Adrenal gland (tissue), 5 donors: ENCODE results near the gene RTTN.

Experiments used
- POLR2A ChIP-seq, 2 donors: fragments of 450-650 bp; IDR thresholded peaks; one replicate each; pipeline ENCODE4 v1.6.1; 2017; ENCODE audit warnings: antibody characterized with exemption in 2 of 2, mild to moderate bottlenecking in 2 of 2, moderate library complexity in 1 of 2
- TF ChIP-seq, protein P1 (sequence below), 6 experiments: fragments of 450-650 bp in 4 of 6; fragments of 200-600 bp in 2 of 6; sonication (generic) in 1 of 6; IDR thresholded peaks; 1 replicate in 5 of 6; 2 replicates in 1 of 6; pipeline versions ENCODE4 v1.5.1 to v1.8.0; 2016 to 2021; ENCODE audit warnings: antibody characterized with exemption in 6 of 6, mild to moderate bottlenecking in 2 of 6, moderate library complexity in 1 of 6
- donor health status: DM: no; HTN: no; CAD: no.

DNA sequence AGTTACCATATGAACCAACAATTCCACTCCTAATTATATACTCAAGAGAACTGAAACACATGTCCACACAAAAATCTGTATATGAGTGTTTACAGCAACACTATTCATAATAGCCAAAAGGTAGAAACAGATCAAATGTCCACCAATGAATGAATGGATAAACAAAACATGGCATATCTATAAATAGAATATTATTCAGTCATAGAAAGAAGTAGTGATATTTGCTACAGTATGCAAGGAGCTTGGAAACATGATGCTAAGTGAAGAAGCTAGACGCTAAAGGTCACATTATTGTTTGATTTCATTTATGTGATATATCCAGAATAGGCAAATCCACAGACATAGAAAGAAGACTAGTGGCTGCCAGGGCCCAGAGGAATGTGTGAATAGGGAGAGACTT, 92.0 kb downstream of the RTTN start:
- TF ChIP-seq POLR2A (IDR thresholded peaks at IDR 0.05) = no peak
- TF ChIP-seq, protein P1, sequence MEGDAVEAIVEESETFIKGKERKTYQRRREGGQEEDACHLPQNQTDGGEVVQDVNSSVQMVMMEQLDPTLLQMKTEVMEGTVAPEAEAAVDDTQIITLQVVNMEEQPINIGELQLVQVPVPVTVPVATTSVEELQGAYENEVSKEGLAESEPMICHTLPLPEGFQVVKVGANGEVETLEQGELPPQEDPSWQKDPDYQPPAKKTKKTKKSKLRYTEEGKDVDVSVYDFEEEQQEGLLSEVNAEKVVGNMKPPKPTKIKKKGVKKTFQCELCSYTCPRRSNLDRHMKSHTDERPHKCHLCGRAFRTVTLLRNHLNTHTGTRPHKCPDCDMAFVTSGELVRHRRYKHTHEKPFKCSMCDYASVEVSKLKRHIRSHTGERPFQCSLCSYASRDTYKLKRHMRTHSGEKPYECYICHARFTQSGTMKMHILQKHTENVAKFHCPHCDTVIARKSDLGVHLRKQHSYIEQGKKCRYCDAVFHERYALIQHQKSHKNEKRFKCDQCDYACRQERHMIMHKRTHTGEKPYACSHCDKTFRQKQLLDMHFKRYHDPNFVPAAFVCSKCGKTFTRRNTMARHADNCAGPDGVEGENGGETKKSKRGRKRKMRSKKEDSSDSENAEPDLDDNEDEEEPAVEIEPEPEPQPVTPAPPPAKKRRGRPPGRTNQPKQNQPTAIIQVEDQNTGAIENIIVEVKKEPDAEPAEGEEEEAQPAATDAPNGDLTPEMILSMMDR (IDR thresholded peaks at IDR 0.05) = no peak
